ENCODE measurements around the gene THSD4.
A peak's percentile ranks its signal among the peaks of the same experiment; 100 is the strongest.

The THSD4 gene

DNA sequence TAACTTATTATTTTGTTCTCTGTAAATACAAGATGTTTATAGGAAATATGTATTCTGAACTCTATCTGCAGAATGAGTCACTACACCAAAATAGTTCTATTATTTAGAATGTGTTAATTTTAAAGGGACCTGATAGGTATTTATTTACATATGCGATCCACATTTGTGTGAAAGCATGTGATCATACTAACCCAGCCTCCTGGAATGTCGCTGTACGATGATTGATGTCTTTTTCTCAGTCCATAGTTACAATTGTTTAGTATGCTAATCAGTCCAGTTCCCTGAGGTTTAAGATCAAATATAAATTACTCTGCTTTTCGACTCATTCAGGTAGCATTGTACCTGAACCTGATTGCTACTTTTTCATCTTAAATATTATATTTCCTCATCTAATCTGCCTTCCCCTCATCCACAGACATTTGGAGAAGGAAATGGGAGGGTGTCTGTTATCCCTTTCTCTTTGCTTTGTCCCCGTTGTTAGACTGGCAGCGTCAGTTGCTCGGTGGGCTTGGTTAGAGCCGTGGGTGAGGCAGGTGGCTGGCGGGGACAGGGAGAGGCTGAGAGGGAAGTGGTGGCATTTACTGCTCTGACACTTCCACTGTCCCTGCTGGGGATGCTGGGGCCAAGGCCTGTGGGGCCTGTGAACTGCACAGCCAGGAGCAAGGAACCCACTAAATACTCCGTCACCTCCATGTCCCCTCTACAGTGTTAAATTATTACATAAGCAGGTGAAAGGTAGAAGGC lies 667.3 kb downstream of the THSD4 start:
- Histone ChIP-seq H3K36me3 (no peaks in the 10 kb centered on the region), H3K9ac (peak overlapping the region; percentile 8; the same call in 1 of the 2 replicates), H3K4me3 (no peak overlapping the region), H3K4me1 (peaks cover 22% of the 10 kb centered on the region), H3K9me3 (no peaks in the 10 kb centered on the region), H3K27me3 (no peaks in the 10 kb centered on the region), H3K27ac (no peak overlapping the region), H3K4me2 (no peak overlapping the region), H4K20me1 (no peaks in the 10 kb centered on the region)
- TF ChIP-seq Cebpa-rat (IDR thresholded peaks at IDR 0.05), result no peak

DNA sequence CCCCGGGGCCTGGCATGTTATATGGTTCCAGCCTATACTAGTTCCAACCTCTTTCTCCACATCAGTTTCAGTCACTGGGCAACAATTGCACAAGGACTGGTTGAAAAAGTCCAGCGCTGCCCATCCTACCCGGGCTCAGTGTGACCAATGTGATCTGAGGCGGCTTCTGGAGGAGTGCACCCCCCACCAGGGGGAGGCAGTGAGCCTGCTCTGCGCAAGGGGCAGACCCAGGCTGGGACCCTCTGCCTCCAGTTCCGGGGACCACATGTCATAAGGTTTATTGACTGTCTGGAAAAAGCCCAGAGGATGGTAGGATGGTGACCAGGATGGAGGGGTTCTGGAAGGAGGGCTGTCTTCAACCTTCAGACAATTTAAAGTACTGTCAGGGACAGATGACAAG lies 669.4 kb downstream of the THSD4 start:
- H4K20me1 ChIP-seq, result no peaks in the 10 kb centered on the region
- H3K4me3 ChIP-seq, result no peak overlapping the region
- no peaks in the 10 kb centered on the region for H3K27me3 ChIP-seq
- TF ChIP-seq Cebpa-rat (IDR thresholded peaks at IDR 0.05), result no peak
- H3K27ac ChIP-seq, result no peak overlapping the region
- H3K36me3 ChIP-seq, result no peaks in the 10 kb centered on the region
- no peak overlapping the region for H3K4me2 ChIP-seq
- H3K9me3 ChIP-seq, result no peaks in the 10 kb centered on the region
- peaks cover 18% of the 10 kb centered on the region for H3K4me1 ChIP-seq
- H3K9ac ChIP-seq, result no peak overlapping the region

- H3K4me1 ChIP-seq, result peaks cover 7% of the 10 kb centered on the region
- H3K27me3 ChIP-seq, result no peaks in the 10 kb centered on the region
- H3K27ac ChIP-seq, result no peak overlapping the region
- H3K9ac ChIP-seq, result no peak overlapping the region
- no peak overlapping the region for H3K4me2 ChIP-seq
- no peak overlapping the region for H3K4me3 ChIP-seq
- no peaks in the 10 kb centered on the region for H4K20me1 ChIP-seq
- no peaks in the 10 kb centered on the region for H3K36me3 ChIP-seq
- no peaks in the 10 kb centered on the region for H3K9me3 ChIP-seq
- no peak for TF ChIP-seq Cebpa-rat (IDR thresholded peaks at IDR 0.05)
Observed at GRCh38 chr15:71785996-71786395, 670.7 kb downstream of the THSD4 start.

- Histone ChIP-seq H3K9ac (no peak overlapping the region), H3K4me3 (no peak overlapping the region), H3K27ac (no peak overlapping the region), H3K36me3 (no peaks in the 10 kb centered on the region), H4K20me1 (no peaks in the 10 kb centered on the region), H3K27me3 (no peaks in the 10 kb centered on the region), H3K4me1 (peaks cover 7% of the 10 kb centered on the region), H3K4me2 (no peak overlapping the region), H3K9me3 (no peaks in the 10 kb centered on the region)
- no peak for TF ChIP-seq Cebpa-rat (IDR thresholded peaks at IDR 0.05)
Observed at GRCh38 chr15:71786673-71787072, 671.4 kb downstream of the THSD4 start.

DNA sequence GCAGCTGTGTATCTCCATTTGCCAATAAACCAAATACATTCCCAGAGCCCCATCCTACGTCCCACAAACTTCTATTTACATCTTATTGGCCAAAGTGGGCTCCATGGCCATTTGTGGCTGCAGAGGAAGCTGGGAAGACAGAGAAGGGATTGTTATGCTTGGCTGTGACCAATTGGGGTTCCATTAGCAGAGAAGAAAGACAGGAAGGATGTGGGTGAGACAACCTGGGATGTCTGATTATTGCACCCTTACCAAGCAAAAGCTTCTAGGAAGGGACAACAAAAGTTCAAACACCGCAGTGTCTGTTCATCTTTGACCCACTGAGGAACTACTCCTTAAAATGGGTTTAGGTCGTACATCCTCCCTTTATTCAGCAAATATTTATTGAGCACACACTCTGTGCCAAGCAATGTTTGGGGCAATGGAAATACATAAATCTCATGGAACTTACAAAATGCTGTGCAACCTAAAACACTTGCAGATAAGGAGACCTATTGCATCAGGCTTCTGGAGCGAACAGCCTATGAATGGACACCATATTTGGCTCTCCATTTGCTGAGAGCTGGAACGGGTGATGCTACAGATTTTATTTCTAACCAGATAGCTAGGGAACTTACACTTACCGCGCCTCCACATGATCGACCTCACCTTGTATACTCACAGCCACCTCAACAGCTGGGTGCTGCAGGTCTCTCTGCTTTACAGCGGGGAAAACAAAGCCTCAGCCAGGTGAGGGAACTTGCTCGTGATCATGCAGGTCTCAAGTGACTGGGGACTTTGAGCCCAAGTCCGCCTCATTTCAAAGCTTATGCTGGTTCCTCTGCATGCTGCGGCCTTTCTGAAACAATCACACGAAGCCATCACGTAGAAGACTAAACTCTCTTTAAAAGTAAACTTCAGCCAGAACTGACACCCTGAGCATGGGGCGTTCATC lies 673.6 kb downstream of the THSD4 start:
- Histone ChIP-seq H3K4me3 (no peak overlapping the region), H3K36me3 (no peaks in the 10 kb centered on the region), H3K9me3 (no peaks in the 10 kb centered on the region), H3K4me1 (peaks cover 7% of the 10 kb centered on the region), H4K20me1 (no peaks in the 10 kb centered on the region), H3K4me2 (no peak overlapping the region), H3K27ac (no peak overlapping the region), H3K9ac (no peak overlapping the region), H3K27me3 (no peaks in the 10 kb centered on the region)
- TF ChIP-seq Cebpa-rat (IDR thresholded peaks at IDR 0.05), result no peak

DNA sequence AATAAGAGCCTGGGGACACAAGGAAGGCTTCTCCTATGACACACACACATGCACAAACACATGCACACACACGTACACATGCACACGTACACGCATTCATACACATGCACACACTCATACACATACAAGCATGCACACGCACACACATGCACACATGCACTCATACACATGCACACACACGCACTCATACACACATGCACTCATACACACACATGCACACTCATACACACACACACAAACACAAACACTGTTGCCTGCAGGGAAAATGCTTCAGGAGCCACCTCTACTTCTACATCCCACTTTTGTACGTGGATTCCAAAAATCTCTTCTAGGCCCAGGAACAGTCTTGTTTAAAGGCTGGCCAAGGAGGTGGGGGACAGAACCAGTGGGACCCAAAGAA lies 674.3 kb downstream of the THSD4 start:
- no peak overlapping the region for H3K4me2 ChIP-seq
- no peak overlapping the region for H3K27ac ChIP-seq
- no peak for TF ChIP-seq Cebpa-rat (IDR thresholded peaks at IDR 0.05)
- no peaks in the 10 kb centered on the region for H3K9me3 ChIP-seq
- peaks cover 7% of the 10 kb centered on the region for H3K4me1 ChIP-seq
- H3K9ac ChIP-seq, result no peak overlapping the region
- H4K20me1 ChIP-seq, result no peaks in the 10 kb centered on the region
- H3K36me3 ChIP-seq, result no peaks in the 10 kb centered on the region
- H3K4me3 ChIP-seq, result no peak overlapping the region
- no peaks in the 10 kb centered on the region for H3K27me3 ChIP-seq

- H4K20me1 ChIP-seq, result no peaks in the 10 kb centered on the region
- H3K4me3 ChIP-seq, result no peak overlapping the region
- H3K27me3 ChIP-seq, result no peaks in the 10 kb centered on the region
- H3K27ac ChIP-seq, result no peak overlapping the region
- peaks cover 7% of the 10 kb centered on the region for H3K4me1 ChIP-seq
- no peaks in the 10 kb centered on the region for H3K9me3 ChIP-seq
- H3K36me3 ChIP-seq, result no peaks in the 10 kb centered on the region
- TF ChIP-seq Cebpa-rat (IDR thresholded peaks at IDR 0.05), result no peak
- H3K9ac ChIP-seq, result no peak overlapping the region
- H3K4me2 ChIP-seq, result no peak overlapping the region
Observed at GRCh38 chr15:71790081-71790480, 674.8 kb downstream of the THSD4 start.

- no peak overlapping the region for H3K9ac ChIP-seq
- H3K27ac ChIP-seq, result no peak overlapping the region
- no peak overlapping the region for H3K4me3 ChIP-seq
- no peaks in the 10 kb centered on the region for H3K4me1 ChIP-seq
- H3K9me3 ChIP-seq, result no peaks in the 10 kb centered on the region
- no peak for TF ChIP-seq Cebpa-rat (IDR thresholded peaks at IDR 0.05)
- H3K27me3 ChIP-seq, result no peaks in the 10 kb centered on the region
- H4K20me1 ChIP-seq, result no peaks in the 10 kb centered on the region
- no peak overlapping the region for H3K4me2 ChIP-seq
- H3K36me3 ChIP-seq, result no peaks in the 10 kb centered on the region
Observed at GRCh38 chr15:71791975-71792374, 676.7 kb downstream of the THSD4 start.

GRCh38 chr15:71792521-71792920 lies 677.2 kb downstream of the THSD4 start:
- TF ChIP-seq Cebpa-rat (IDR thresholded peaks at IDR 0.05), result no peak
- Histone ChIP-seq H3K9ac (no peak overlapping the region), H3K4me2 (no peak overlapping the region), H3K4me1 (no peaks in the 10 kb centered on the region), H3K4me3 (no peak overlapping the region), H3K27ac (no peak overlapping the region), H3K27me3 (no peaks in the 10 kb centered on the region), H4K20me1 (no peaks in the 10 kb centered on the region), H3K36me3 (no peaks in the 10 kb centered on the region), H3K9me3 (no peaks in the 10 kb centered on the region)

GRCh38 chr15:71798641-71799040 lies 683.4 kb downstream of the THSD4 start:
- no peaks in the 10 kb centered on the region for H3K36me3 ChIP-seq
- no peak overlapping the region for H3K27ac ChIP-seq
- TF ChIP-seq Cebpa-rat (IDR thresholded peaks at IDR 0.05), result no peak
- no peaks in the 10 kb centered on the region for H3K27me3 ChIP-seq
- H3K9me3 ChIP-seq, result no peaks in the 10 kb centered on the region
- H3K4me1 ChIP-seq, result no peaks in the 10 kb centered on the region
- no peaks in the 10 kb centered on the region for H4K20me1 ChIP-seq
- no peak overlapping the region for H3K9ac ChIP-seq
- no peak overlapping the region for H3K4me3 ChIP-seq
- no peak overlapping the region for H3K4me2 ChIP-seq

All from BLaER1 (cell line).